Prostate gland (tissue), 2 donors: Measurements from ENCODE around the gene FBLIM1.

ENCODE experiments used
- CTCF ChIP-seq, 4 experiments: fragments of 200-600 bp in 2 of 4; fragments of 450-650 bp in 2 of 4; sonication (generic) in 2 of 4; IDR thresholded peaks; 1 replicate in 3 of 4; 2 replicates in 1 of 4; pipeline ENCODE4 v1.5.1; 2016 to 2019; ENCODE audit warnings: antibody characterized with exemption in 4 of 4, mild to moderate bottlenecking in 2 of 4, moderate library complexity in 2 of 4
- POLR2A ChIP-seq: fragments of 450-650 bp; IDR thresholded peaks from one replicate; pipeline ENCODE4 v1.6.1; 2016; ENCODE audit warnings: antibody characterized with exemption, mild to moderate bottlenecking
- POLR2AphosphoS5 ChIP-seq: sonication (generic); formaldehyde crosslinking; IDR thresholded peaks from one replicate; pipeline ENCODE4 v1.6.1; 2017; ENCODE audit warnings: antibody characterized with exemption

- no peak for TF ChIP-seq CTCF (IDR thresholded peaks at IDR 0.05)
- no peak for TF ChIP-seq POLR2A
- no peak for TF ChIP-seq POLR2AphosphoS5
Measured at GRCh38 chr1:15736892-15737261, 21.7 kb upstream of the FBLIM1 start.
